Activated T-cell treated with anti-CD3 and anti-CD28 coated beads for 1 hour (primary cell): Measurements from ENCODE around the gene ZNF90.
A peak's percentile ranks its signal among the peaks of the same experiment; 100 is the strongest.
"Not testable (repeated sequence)": the region's sequence is repeated elsewhere in the genome, so short reads cannot be mapped to it uniquely, and the experiment has no call there.

Source experiments
- DNase-seq: peaks from one replicate; pipeline ENCODE4 v3.0.0-alpha.2; 2020; ENCODE audit warnings: low read depth

Gene ZNF90

GRCh38 chr19:20077791-20078463, at the start of gene ZNF90:
Gene ZNF90 (plus strand): TSS chr19:20078000. CDS start chr19:20078133, 133 bp downstream.
- DNase-seq, result peak; percentile 74

GRCh38 chr19:20028611-20029010, 49.2 kb upstream of the ZNF90 start:
- no peak for DNase-seq

- DNase-seq, result no peak
These were observed 41.9 kb upstream of the ZNF90 start for GRCh38 chr19:20035935-20036334.

GRCh38 chr19:20038358-20039202, 39.2 kb upstream of the ZNF90 start:
- DNase-seq, result no peak

GRCh38 chr19:20039203-20039723, 38.5 kb upstream of the ZNF90 start, which contains the start of gene ZNF682:
Gene ZNF682 (minus strand): TSS chr19:20039505. CDS start chr19:20039345, 160 bp downstream.
- peak; percentile 93 for DNase-seq

- no peak for DNase-seq
These were observed 33.1 kb upstream of the ZNF90 start for GRCh38 chr19:20044663-20045062.

- DNase-seq, result not testable (repeated sequence)
These were observed 32.1 kb upstream of the ZNF90 start for GRCh38 chr19:20045742-20046141.

- DNase-seq, result peak; percentile 39
These were observed 25.7 kb upstream of the ZNF90 start for GRCh38 chr19:20051841-20052768.

GRCh38 chr19:20058738-20059137, 19.1 kb upstream of the ZNF90 start:
- DNase-seq, result not testable (repeated sequence)

GRCh38 chr19:20060282-20060681, 17.5 kb upstream of the ZNF90 start:
- no peak for DNase-seq

GRCh38 chr19:20066861-20067260, 10.9 kb upstream of the ZNF90 start:
- DNase-seq, result no peak

GRCh38 chr19:20067943-20068342, 9.9 kb upstream of the ZNF90 start:
- no peak for DNase-seq

- DNase-seq, result not testable (repeated sequence)
These were observed 9.2 kb upstream of the ZNF90 start for GRCh38 chr19:20068559-20068958.

- no peak for DNase-seq
These were observed 7.1 kb upstream of the ZNF90 start for GRCh38 chr19:20070691-20071090.

GRCh38 chr19:20072936-20073335, 4.9 kb upstream of the ZNF90 start:
- DNase-seq, result no peak

- DNase-seq, result no peak
These were observed 806 bp downstream of the ZNF90 start for GRCh38 chr19:20078581-20079031.

- DNase-seq, result no peak
These were observed 1.7 kb downstream of the ZNF90 start for GRCh38 chr19:20079476-20079875.

GRCh38 chr19:20080656-20081055, 2.9 kb downstream of the ZNF90 start:
- no peak for DNase-seq

- not testable (repeated sequence) for DNase-seq
These were observed 4.5 kb downstream of the ZNF90 start for GRCh38 chr19:20082232-20082833.

GRCh38 chr19:20082876-20083275, 5.1 kb downstream of the ZNF90 start:
- not testable (repeated sequence) for DNase-seq

GRCh38 chr19:20102097-20102496, 24.3 kb downstream of the ZNF90 start:
- no peak for DNase-seq
